Measurements from ENCODE around the gene RPUSD3. TPM values are rescaled to one million over a fixed set of nuclear protein-coding genes. Genes with fewer than 3 reads are reported as not detected.

Gene RPUSD3
- polyA plus RNA-seq, 1 donor, result 31.8 TPM

DNA sequence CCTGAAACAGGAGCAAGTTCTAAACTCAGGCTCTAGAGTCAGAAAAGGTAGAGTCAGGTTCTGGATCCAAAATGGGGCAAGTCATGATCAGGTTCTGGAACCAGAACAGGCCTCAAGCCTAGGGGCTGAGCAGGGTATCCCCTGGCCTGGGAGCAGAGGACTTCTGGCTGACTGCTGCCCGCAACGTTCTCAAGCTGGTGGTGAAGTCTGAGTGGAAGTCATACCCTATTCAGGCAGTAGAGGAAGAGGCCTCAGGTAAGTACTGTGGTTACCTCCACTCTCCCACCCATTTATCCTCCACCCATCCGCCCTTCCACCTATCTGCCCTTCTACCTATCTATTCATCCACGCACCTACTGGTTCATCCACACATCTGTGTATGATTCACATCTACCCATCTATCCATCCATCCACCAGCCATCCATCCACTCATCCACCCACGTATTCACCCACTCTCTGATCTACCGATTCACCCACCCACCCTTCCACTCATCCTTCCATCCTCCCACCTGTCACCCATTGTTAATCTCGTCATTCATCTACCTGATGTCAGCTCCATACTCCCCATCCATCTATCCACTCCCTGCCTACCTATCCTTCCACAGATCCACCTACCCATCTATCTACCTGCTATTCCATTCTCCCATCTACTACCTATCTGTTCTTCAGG lies 25.0 kb downstream of the RPUSD3 start:
- no peaks in the 10 kb centered on the region for H3K9me3 ChIP-seq (ENCODE audit: control insufficient read depth, low read depth, low read length)
- H3K4me3 ChIP-seq (ENCODE audit: low read length), result no peak overlapping the region
- H3K27ac ChIP-seq (ENCODE audit: low read length), result no peak overlapping the region
- no peaks in the 10 kb centered on the region for H3K27me3 ChIP-seq (ENCODE audit: control insufficient read depth, insufficient read depth, low read length)
- DNase-seq, result no peak
- no peaks in the 10 kb centered on the region for H3K4me1 ChIP-seq (ENCODE audit: control insufficient read depth, insufficient read depth, low read length)
- peaks cover 13% of the 10 kb centered on the region for H3K36me3 ChIP-seq (ENCODE audit: control insufficient read depth, insufficient read depth, low read length)
- 94% methylated on average over 3 of the region's 7 CpGs for WGBS (ENCODE audit: insufficient coverage, low lambda C conversion rate)

DNA sequence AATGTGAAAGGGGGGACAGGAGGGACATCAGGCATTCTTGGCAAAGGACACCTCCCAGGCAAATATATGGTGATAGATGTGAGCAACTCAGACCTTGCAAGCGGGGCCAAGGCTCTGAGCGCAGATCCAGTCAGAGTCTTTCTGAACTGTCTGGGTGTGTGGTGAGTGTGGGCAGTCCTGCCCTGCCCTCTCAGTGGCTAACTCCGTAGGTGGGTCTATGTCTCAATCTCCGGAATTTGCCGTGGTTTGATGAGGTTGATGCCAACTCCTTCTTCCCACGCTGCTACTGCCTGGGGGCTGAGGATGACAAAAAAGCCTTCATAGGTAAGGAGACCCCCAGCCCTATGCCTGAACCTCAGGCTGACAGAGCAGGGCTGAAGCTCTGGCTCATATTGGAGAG lies 26.4 kb downstream of the RPUSD3 start:
- no peak overlapping the region for H3K27ac ChIP-seq (ENCODE audit: low read length)
- H3K9me3 ChIP-seq (ENCODE audit: control insufficient read depth, low read depth, low read length), result no peaks in the 10 kb centered on the region
- no peak for DNase-seq
- no CpG with 5 or more reads among the region's 6 CpGs for WGBS (ENCODE audit: insufficient coverage, low lambda C conversion rate)
- H3K27me3 ChIP-seq (ENCODE audit: control insufficient read depth, insufficient read depth, low read length), result no peaks in the 10 kb centered on the region
- no peaks in the 10 kb centered on the region for H3K4me1 ChIP-seq (ENCODE audit: control insufficient read depth, insufficient read depth, low read length)
- peaks cover 17% of the 10 kb centered on the region for H3K36me3 ChIP-seq (ENCODE audit: control insufficient read depth, insufficient read depth, low read length)
- no peak overlapping the region for H3K4me3 ChIP-seq (ENCODE audit: low read length)

DNA sequence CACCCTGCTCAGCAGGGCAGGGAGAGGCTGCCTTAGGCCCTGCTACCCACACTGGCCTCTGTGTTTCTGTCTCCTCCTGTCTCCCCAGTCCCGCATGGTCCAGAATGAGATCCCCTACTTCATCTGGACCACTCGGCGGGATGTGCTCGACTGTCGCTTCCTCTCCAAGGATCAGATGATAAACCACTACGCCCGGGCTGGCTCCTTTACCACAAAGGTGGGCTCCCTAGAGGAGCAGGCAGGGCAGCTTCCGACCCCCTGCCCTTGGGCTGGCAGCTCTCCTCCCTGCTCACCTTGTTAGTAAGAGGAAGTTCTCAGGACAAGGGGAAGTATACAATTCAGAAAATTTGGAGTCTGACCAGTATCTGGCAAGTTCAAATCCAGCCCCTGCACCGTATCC lies 27.8 kb downstream of the RPUSD3 start:
- Histone ChIP-seq H3K4me3 (ENCODE audit: low read length) (no peak overlapping the region), H3K4me1 (ENCODE audit: control insufficient read depth, insufficient read depth, low read length) (no peaks in the 10 kb centered on the region), H3K27me3 (ENCODE audit: control insufficient read depth, insufficient read depth, low read length) (no peaks in the 10 kb centered on the region), H3K36me3 (ENCODE audit: control insufficient read depth, insufficient read depth, low read length) (peaks cover 13% of the 10 kb centered on the region), H3K27ac (ENCODE audit: low read length) (no peak overlapping the region), H3K9me3 (ENCODE audit: control insufficient read depth, low read depth, low read length) (no peaks in the 10 kb centered on the region)
- no peak for DNase-seq
- WGBS (ENCODE audit: insufficient coverage, low lambda C conversion rate), result no CpG with 5 or more reads among the region's 9 CpGs

- Histone ChIP-seq H3K4me1 (ENCODE audit: control insufficient read depth, insufficient read depth, low read length) (peaks cover 15% of the 10 kb centered on the region), H3K4me3 (ENCODE audit: low read length) (no peak overlapping the region), H3K9me3 (ENCODE audit: control insufficient read depth, low read depth, low read length) (no peaks in the 10 kb centered on the region), H3K36me3 (ENCODE audit: control insufficient read depth, insufficient read depth, low read length) (peaks cover 10% of the 10 kb centered on the region), H3K27me3 (ENCODE audit: control insufficient read depth, insufficient read depth, low read length) (no peaks in the 10 kb centered on the region), H3K27ac (ENCODE audit: low read length) (no peak overlapping the region)
- no peak for DNase-seq
- WGBS (ENCODE audit: insufficient coverage, low lambda C conversion rate), result no CpG with 5 or more reads among the region's 9 CpGs
Measured at GRCh38 chr3:9812870-9813483, 30.8 kb downstream of the RPUSD3 start.

DNA sequence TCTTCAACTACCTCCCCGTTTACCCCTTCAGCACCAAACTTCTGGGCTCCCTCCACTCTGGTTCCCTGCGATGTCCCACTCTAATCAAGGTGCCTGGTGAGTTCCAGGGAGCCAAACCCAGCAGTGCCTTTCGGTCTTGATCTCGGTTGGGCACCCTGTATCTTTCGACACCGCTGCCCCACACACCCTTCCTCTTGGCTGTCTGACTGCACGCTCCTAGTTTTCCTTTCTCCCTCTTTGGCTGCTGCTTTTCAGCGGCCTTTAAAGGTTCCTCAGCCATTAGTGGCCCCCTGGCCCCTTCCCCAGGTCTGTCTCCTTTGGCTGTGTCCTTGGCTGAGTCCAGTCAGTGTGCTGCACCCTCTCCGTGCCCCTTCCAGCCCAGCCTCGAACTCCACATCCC lies 33.0 kb downstream of the RPUSD3 start:
- no peak for DNase-seq
- peaks cover 16% of the 10 kb centered on the region for H3K4me1 ChIP-seq (ENCODE audit: control insufficient read depth, insufficient read depth, low read length)
- peaks cover 27% of the 10 kb centered on the region for H3K36me3 ChIP-seq (ENCODE audit: control insufficient read depth, insufficient read depth, low read length)
- H3K27ac ChIP-seq (ENCODE audit: low read length), result no peak overlapping the region
- no peaks in the 10 kb centered on the region for H3K9me3 ChIP-seq (ENCODE audit: control insufficient read depth, low read depth, low read length)
- H3K27me3 ChIP-seq (ENCODE audit: control insufficient read depth, insufficient read depth, low read length), result no peaks in the 10 kb centered on the region
- H3K4me3 ChIP-seq (ENCODE audit: low read length), result no peak overlapping the region
- 80% methylated on average over 2 of the region's 10 CpGs for WGBS (ENCODE audit: insufficient coverage, low lambda C conversion rate)

DNA sequence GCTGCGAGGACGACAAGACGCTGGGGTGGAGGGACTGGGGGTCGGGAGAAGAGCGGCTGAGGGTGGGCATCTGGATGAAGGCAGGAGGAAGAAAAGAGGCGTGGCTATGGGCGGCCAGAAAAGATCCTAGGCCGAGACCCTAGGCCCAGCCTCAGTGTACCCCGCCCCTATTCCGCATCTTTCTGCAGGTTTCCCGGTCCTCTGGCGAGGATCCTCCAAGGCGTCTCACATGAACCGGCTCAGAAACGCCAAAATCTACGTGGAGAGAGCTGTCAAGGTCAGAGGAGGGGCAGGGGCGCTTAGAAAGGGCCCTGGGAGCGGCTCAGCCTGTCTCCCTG lies 33.4 kb downstream of the RPUSD3 start:
- no peaks in the 10 kb centered on the region for H3K9me3 ChIP-seq (ENCODE audit: control insufficient read depth, low read depth, low read length)
- no peaks in the 10 kb centered on the region for H3K27me3 ChIP-seq (ENCODE audit: control insufficient read depth, insufficient read depth, low read length)
- DNase-seq, result peak in 1 of 2 donors; percentile 34
- H3K4me3 ChIP-seq (ENCODE audit: low read length), result peak overlapping the region; percentile 59
- no CpG with 5 or more reads among the region's 18 CpGs for WGBS (ENCODE audit: insufficient coverage, low lambda C conversion rate)
- peaks cover 21% of the 10 kb centered on the region for H3K4me1 ChIP-seq (ENCODE audit: control insufficient read depth, insufficient read depth, low read length)
- peak overlapping the region; percentile 92 for H3K27ac ChIP-seq (ENCODE audit: low read length)
- H3K36me3 ChIP-seq (ENCODE audit: control insufficient read depth, insufficient read depth, low read length), result peaks cover 29% of the 10 kb centered on the region

- H3K27ac ChIP-seq (ENCODE audit: low read length), result peak within 1 kb of the TSS; percentile 92
- H3K36me3 ChIP-seq (ENCODE audit: control insufficient read depth, insufficient read depth, low read length), result peaks cover 35% of the 10 kb centered on the region
- peak; percentile 60 to 89 for DNase-seq
- H3K27me3 ChIP-seq (ENCODE audit: control insufficient read depth, insufficient read depth, low read length), result no peaks in the 10 kb centered on the region
- H3K4me1 ChIP-seq (ENCODE audit: control insufficient read depth, insufficient read depth, low read length), result peaks cover 23% of the 10 kb centered on the region
- peak within 1 kb of the TSS; percentile 59 for H3K4me3 ChIP-seq (ENCODE audit: low read length)
- no CpG with 5 or more reads among the region's 76 CpGs for WGBS (ENCODE audit: insufficient coverage, low lambda C conversion rate)
- no peaks in the 10 kb centered on the region for H3K9me3 ChIP-seq (ENCODE audit: control insufficient read depth, low read depth, low read length)
Measured at GRCh38 chr3:9809615-9810432, 34.0 kb downstream of the RPUSD3 start, which contains the start of gene TTLL3. TTLL3 (plus strand) TSS chr3:9810262; CDS start chr3:9810662, 400 bp downstream.

GRCh38 chr3:9809239-9809614 lies 34.6 kb downstream of the RPUSD3 start:
- DNase-seq, result peak in 1 of 2 donors; percentile 7
- Histone ChIP-seq H3K27ac (ENCODE audit: low read length) (peak overlapping the region; percentile 92), H3K4me1 (ENCODE audit: control insufficient read depth, insufficient read depth, low read length) (peaks cover 28% of the 10 kb centered on the region), H3K36me3 (ENCODE audit: control insufficient read depth, insufficient read depth, low read length) (peaks cover 41% of the 10 kb centered on the region), H3K27me3 (ENCODE audit: control insufficient read depth, insufficient read depth, low read length) (no peaks in the 10 kb centered on the region), H3K4me3 (ENCODE audit: low read length) (peak overlapping the region; percentile 59), H3K9me3 (ENCODE audit: control insufficient read depth, low read depth, low read length) (no peaks in the 10 kb centered on the region)
- 42% methylated on average over 2 of the region's 4 CpGs for WGBS (ENCODE audit: insufficient coverage, low lambda C conversion rate)

DNA sequence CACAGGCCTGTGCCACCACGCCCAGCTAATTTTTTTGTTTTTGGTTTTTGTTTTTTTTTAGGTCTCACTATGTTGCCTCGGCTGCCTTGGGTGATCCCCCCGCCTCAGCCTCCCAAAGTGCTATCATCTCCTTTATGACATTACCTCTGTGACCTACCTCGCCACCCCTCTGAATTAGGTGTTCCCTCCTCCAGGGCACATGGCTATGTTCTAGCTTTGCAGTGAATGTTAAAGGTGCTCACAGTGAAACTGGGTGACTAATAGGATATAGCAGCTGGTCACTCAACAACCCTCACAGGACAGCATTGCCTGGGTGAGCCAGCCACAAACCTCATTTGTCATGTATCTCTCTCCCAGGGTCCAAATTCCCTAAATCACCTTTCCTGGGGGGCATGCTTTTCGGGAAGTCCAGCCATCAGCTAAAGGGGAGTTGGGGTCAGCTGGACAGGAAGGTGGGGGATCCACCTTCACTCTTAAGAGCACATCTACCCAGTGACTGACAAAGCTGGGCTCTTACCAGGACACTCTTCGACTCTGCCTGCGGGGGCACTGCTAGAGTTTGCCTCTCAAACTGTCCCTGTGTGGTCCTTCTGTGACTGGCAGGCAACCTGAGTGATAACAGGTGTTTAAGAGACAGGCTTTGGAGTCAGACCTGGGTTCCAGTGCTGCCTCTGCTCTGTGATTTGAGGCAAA lies 35.3 kb downstream of the RPUSD3 start:
- Histone ChIP-seq H3K27ac (ENCODE audit: low read length) (peak overlapping the region; percentile 92), H3K4me3 (ENCODE audit: low read length) (no peak overlapping the region), H3K9me3 (ENCODE audit: control insufficient read depth, low read depth, low read length) (no peaks in the 10 kb centered on the region), H3K4me1 (ENCODE audit: control insufficient read depth, insufficient read depth, low read length) (peaks cover 28% of the 10 kb centered on the region), H3K36me3 (ENCODE audit: control insufficient read depth, insufficient read depth, low read length) (peaks cover 48% of the 10 kb centered on the region), H3K27me3 (ENCODE audit: control insufficient read depth, insufficient read depth, low read length) (no peaks in the 10 kb centered on the region)
- peak in 1 of 2 donors; percentile 18 for DNase-seq
- 100% methylated on average over 1 of the region's 7 CpGs for WGBS (ENCODE audit: insufficient coverage, low lambda C conversion rate)

DNA sequence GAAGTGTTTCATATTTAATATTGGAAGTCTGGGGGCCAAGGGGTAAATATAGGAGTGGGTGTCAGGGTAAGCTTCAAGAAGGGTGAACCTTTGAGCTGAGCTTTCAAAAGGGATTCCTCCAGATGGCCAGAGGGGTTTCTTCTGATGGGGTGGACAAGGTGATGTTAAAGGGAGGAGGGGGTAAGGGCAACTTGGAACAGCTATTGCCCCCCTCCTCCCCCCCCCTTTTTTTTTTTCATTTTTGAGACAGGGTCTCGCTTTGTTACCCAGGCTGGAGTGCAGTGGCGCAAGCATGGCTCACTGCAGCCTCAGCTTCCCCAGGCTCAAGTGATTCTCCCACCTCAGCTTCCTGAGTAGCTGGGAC lies 35.8 kb downstream of the RPUSD3 start:
- H3K9me3 ChIP-seq (ENCODE audit: control insufficient read depth, low read depth, low read length), result no peaks in the 10 kb centered on the region
- no peak overlapping the region for H3K27ac ChIP-seq (ENCODE audit: low read length)
- H3K36me3 ChIP-seq (ENCODE audit: control insufficient read depth, insufficient read depth, low read length), result peaks cover 50% of the 10 kb centered on the region
- DNase-seq, result no peak
- no peak overlapping the region for H3K4me3 ChIP-seq (ENCODE audit: low read length)
- peaks cover 28% of the 10 kb centered on the region for H3K4me1 ChIP-seq (ENCODE audit: control insufficient read depth, insufficient read depth, low read length)
- H3K27me3 ChIP-seq (ENCODE audit: control insufficient read depth, insufficient read depth, low read length), result no peaks in the 10 kb centered on the region
- no CpG with 5 or more reads among the region's 2 CpGs for WGBS (ENCODE audit: insufficient coverage, low lambda C conversion rate)

Data from large intestine (tissue), 3 donors.